ENCODE measurements around the gene SNAP47.

The SNAP47 gene

GRCh38 chr1:227779021-227779441, 43.8 kb downstream of the SNAP47 start:
- no peaks in the 10 kb centered on the region for H3K9me2 ChIP-seq (replicated peaks; ENCODE audit: insufficient read depth, low read length)
- no peak overlapping the region for H3K4me2 ChIP-seq (ENCODE audit: low read depth, low read length)
- no peak for TF ChIP-seq CTCF (IDR thresholded peaks at IDR 0.05; ENCODE audit: low read length)
- TF ChIP-seq EZH2phosphoT487 (IDR thresholded peaks at IDR 0.05; ENCODE audit: low read length): no peak
- no peak for TF ChIP-seq EZH2 (optimal IDR thresholded peaks at IDR 0.05; ENCODE audit: low read depth, low read length)
- H4K20me1 ChIP-seq (ENCODE audit: insufficient read depth, low read length): no peaks in the 10 kb centered on the region
- H3K36me3 ChIP-seq (replicated peaks; ENCODE audit: insufficient read depth, low read length): no peaks in the 10 kb centered on the region
- no peak for DNase-seq
- H3K9ac ChIP-seq (ENCODE audit: low read length): no peak overlapping the region
- H3K9me3 ChIP-seq (replicated peaks; ENCODE audit: insufficient read depth, low read length): no peaks in the 10 kb centered on the region
- H3K27me3 ChIP-seq (replicated peaks; ENCODE audit: insufficient read depth, low read length): no peaks in the 10 kb centered on the region
- no peaks in the 10 kb centered on the region for H3K79me2 ChIP-seq (ENCODE audit: low read length)
- H3K4me1 ChIP-seq (ENCODE audit: low read length): no peaks in the 10 kb centered on the region
- H3K4me3 ChIP-seq (ENCODE audit: low read length): no peak overlapping the region
- H2AFZ ChIP-seq (ENCODE audit: low read length): no peak overlapping the region
- 0 out of 2 replicates have a peak, but pooled peaks cover 2% of the 10 kb centered on the region for H3F3A ChIP-seq (ENCODE audit: insufficient read depth, low read length)
- H3K27ac ChIP-seq (ENCODE audit: low read length): no peak overlapping the region

- Histone ChIP-seq H3K27ac (ENCODE audit: low read length) (no peak overlapping the region), H3F3A (ENCODE audit: insufficient read depth, low read length) (0 out of 2 replicates have a peak, but pooled peaks cover 2% of the 10 kb centered on the region), H3K4me2 (ENCODE audit: low read depth, low read length) (no peak overlapping the region), H3K4me3 (ENCODE audit: low read length) (no peak overlapping the region), H3K36me3 (replicated peaks; ENCODE audit: insufficient read depth, low read length) (no peaks in the 10 kb centered on the region), H3K79me2 (ENCODE audit: low read length) (no peaks in the 10 kb centered on the region), H3K4me1 (ENCODE audit: low read length) (no peaks in the 10 kb centered on the region), H3K9me2 (replicated peaks; ENCODE audit: insufficient read depth, low read length) (no peaks in the 10 kb centered on the region), H3K9me3 (replicated peaks; ENCODE audit: insufficient read depth, low read length) (no peaks in the 10 kb centered on the region), H2AFZ (ENCODE audit: low read length) (no peak overlapping the region), H3K27me3 (replicated peaks; ENCODE audit: insufficient read depth, low read length) (no peaks in the 10 kb centered on the region), H4K20me1 (ENCODE audit: insufficient read depth, low read length) (no peaks in the 10 kb centered on the region), H3K9ac (ENCODE audit: low read length) (no peak overlapping the region)
- TF ChIP-seq EZH2phosphoT487 (IDR thresholded peaks at IDR 0.05; ENCODE audit: low read length): no peak
- TF ChIP-seq EZH2 (optimal IDR thresholded peaks at IDR 0.05; ENCODE audit: low read depth, low read length): no peak
- TF ChIP-seq CTCF (IDR thresholded peaks at IDR 0.05; ENCODE audit: low read length): no peak
- no peak for DNase-seq
Observed at GRCh38 chr1:227779685-227780084, 44.5 kb downstream of the SNAP47 start.

- H3K79me2 ChIP-seq (ENCODE audit: low read length): no peaks in the 10 kb centered on the region
- TF ChIP-seq EZH2 (optimal IDR thresholded peaks at IDR 0.05; ENCODE audit: low read depth, low read length) (no peak), CTCF (IDR thresholded peaks at IDR 0.05; ENCODE audit: low read length) (no peak), EZH2phosphoT487 (IDR thresholded peaks at IDR 0.05; ENCODE audit: low read length) (no peak)
- 0 out of 2 replicates have a peak, but pooled peaks cover 2% of the 10 kb centered on the region for H3F3A ChIP-seq (ENCODE audit: insufficient read depth, low read length)
- no peaks in the 10 kb centered on the region for H3K4me1 ChIP-seq (ENCODE audit: low read length)
- H3K4me2 ChIP-seq (ENCODE audit: low read depth, low read length): no peak overlapping the region
- no peak overlapping the region for H2AFZ ChIP-seq (ENCODE audit: low read length)
- no peaks in the 10 kb centered on the region for H3K27me3 ChIP-seq (replicated peaks; ENCODE audit: insufficient read depth, low read length)
- no peaks in the 10 kb centered on the region for H3K9me3 ChIP-seq (replicated peaks; ENCODE audit: insufficient read depth, low read length)
- H3K4me3 ChIP-seq (ENCODE audit: low read length): no peak overlapping the region
- H3K9ac ChIP-seq (ENCODE audit: low read length): no peak overlapping the region
- DNase-seq: no peak
- no peaks in the 10 kb centered on the region for H3K36me3 ChIP-seq (replicated peaks; ENCODE audit: insufficient read depth, low read length)
- H3K27ac ChIP-seq (ENCODE audit: low read length): no peak overlapping the region
- no peaks in the 10 kb centered on the region for H3K9me2 ChIP-seq (replicated peaks; ENCODE audit: insufficient read depth, low read length)
- H4K20me1 ChIP-seq (ENCODE audit: insufficient read depth, low read length): no peaks in the 10 kb centered on the region
Observed at GRCh38 chr1:227780101-227781044, 45.1 kb downstream of the SNAP47 start.

Measured in MM.1S (cell line).